ENCODE data around the gene THBS2. TPM values are rescaled to one million over a fixed set of nuclear protein-coding genes. Genes with fewer than 3 reads are reported as not detected.

The THBS2 gene
- total RNA-seq, 8 experiments from 2014 or later: 0.59 to 42.2 (median 2.6) TPM

GRCh38 chr6:169175360-169175887 lies 78.2 kb downstream of the THBS2 start:
- H3K4me3 ChIP-seq: no peak overlapping the region
- ATAC-seq (replicated peaks in 6 of 8): no peak
- H3K27ac ChIP-seq: no peak overlapping the region
- H3K4me1 ChIP-seq (replicated peaks in 1 of 2): no peaks in the 10 kb centered on the region
- in situ Hi-C loops (cut with MboI; ENCODE audit: low pct_unique_long_range_greater_than_20kb in 2 of 9, low sequenced_read_pairs in 9 of 9, unreplicated experiment in 9 of 9): no loop called here
- WGBS, 10 experiments: 50 to 94% (median 83%) methylated on average over 2 to 15 of the region's 15 CpGs

GRCh38 chr6:169174516-169175359 lies 78.9 kb downstream of the THBS2 start:
- no peaks in the 10 kb centered on the region for H3K4me1 ChIP-seq (replicated peaks in 1 of 2)
- no peak overlapping the region for H3K27ac ChIP-seq
- no peak overlapping the region for H3K4me3 ChIP-seq
- ATAC-seq (replicated peaks in 6 of 8): no peak
- in situ Hi-C loops (cut with MboI; ENCODE audit: low pct_unique_long_range_greater_than_20kb in 2 of 9, low sequenced_read_pairs in 9 of 9, unreplicated experiment in 9 of 9): no loop called here
- WGBS, 10 experiments: 41 to 100% (median 84%) methylated on average over 1 to 6 of the region's 28 CpGs; no CpG with 5 or more reads in 3 of the 10 experiments

GRCh38 chr6:169173532-169174268 lies 79.9 kb downstream of the THBS2 start:
- Histone ChIP-seq H3K27ac (no peak overlapping the region), H3K4me1 (replicated peaks in 1 of 2) (no peaks in the 10 kb centered on the region), H3K4me3 (no peak overlapping the region)
- no peak for ATAC-seq (replicated peaks in 6 of 8)
- 38 to 100% (median 95%) methylated on average over 1 to 20 of the region's 25 CpGs; no CpG with 5 or more reads in 2 of the 10 experiments for WGBS, 10 experiments
- in situ Hi-C loops (cut with MboI; ENCODE audit: low pct_unique_long_range_greater_than_20kb in 2 of 9, low sequenced_read_pairs in 9 of 9, unreplicated experiment in 9 of 9): no loop called here

GRCh38 chr6:169172946-169173345 lies 80.7 kb downstream of the THBS2 start:
- no peak for ATAC-seq (replicated peaks in 6 of 8)
- WGBS, 10 experiments: 59 to 100% (median 82%) methylated on average over 1 to 9 of the region's 9 CpGs; no CpG with 5 or more reads in 3 of the 10 experiments
- in situ Hi-C loops (cut with MboI; ENCODE audit: low pct_unique_long_range_greater_than_20kb in 2 of 9, low sequenced_read_pairs in 9 of 9, unreplicated experiment in 9 of 9): no loop called here
- Histone ChIP-seq H3K4me3 (no peak overlapping the region), H3K4me1 (replicated peaks in 1 of 2) (no peaks in the 10 kb centered on the region), H3K27ac (no peak overlapping the region)

- in situ Hi-C loops (cut with MboI; ENCODE audit: low pct_unique_long_range_greater_than_20kb in 2 of 9, low sequenced_read_pairs in 9 of 9, unreplicated experiment in 9 of 9): no loop called here
- ATAC-seq (replicated peaks in 6 of 8): peak in 2 of 8 experiments; percentile 63 to 96
- Histone ChIP-seq H3K4me3 (no peak overlapping the region), H3K27ac (no peak overlapping the region), H3K4me1 (replicated peaks in 1 of 2) (no peaks in the 10 kb centered on the region)
- 0 to 100% (median 81%) methylated on average over 1 to 11 of the region's 12 CpGs; no CpG with 5 or more reads in 2 of the 10 experiments for WGBS, 10 experiments
Observed at GRCh38 chr6:169172456-169172855, 81.2 kb downstream of the THBS2 start.

GRCh38 chr6:169171951-169172350 lies 81.7 kb downstream of the THBS2 start:
- Histone ChIP-seq H3K27ac (no peak overlapping the region), H3K4me1 (replicated peaks in 1 of 2) (no peaks in the 10 kb centered on the region), H3K4me3 (no peak overlapping the region)
- peak in 1 of 8 experiments; percentile 28 for ATAC-seq (replicated peaks in 6 of 8)
- in situ Hi-C loops (cut with MboI; ENCODE audit: low pct_unique_long_range_greater_than_20kb in 2 of 9, low sequenced_read_pairs in 9 of 9, unreplicated experiment in 9 of 9): no loop called here
- WGBS, 10 experiments: 17 to 100% (median 87%) methylated on average over 1 to 8 of the region's 8 CpGs; no CpG with 5 or more reads in 4 of the 10 experiments

- H3K4me1 ChIP-seq (replicated peaks in 1 of 2): no peaks in the 10 kb centered on the region
- WGBS, 10 experiments: 70 to 100% (median 92%) methylated on average over 3 to 16 of the region's 16 CpGs; no CpG with 5 or more reads in 2 of the 10 experiments
- no peak for ATAC-seq (replicated peaks in 6 of 8)
Observed at GRCh38 chr6:169171016-169171415, 82.6 kb downstream of the THBS2 start.

GRCh38 chr6:169170583-169170955 lies 83.1 kb downstream of the THBS2 start:
- Histone ChIP-seq H3K4me1 (replicated peaks in 1 of 2) (no peaks in the 10 kb centered on the region), H3K4me3 (no peak overlapping the region), H3K27ac (no peak overlapping the region)
- WGBS, 10 experiments: 60 to 100% (median 93%) methylated on average over 1 to 11 of the region's 11 CpGs; no CpG with 5 or more reads in 2 of the 10 experiments
- in situ Hi-C loops (cut with MboI; ENCODE audit: low pct_unique_long_range_greater_than_20kb in 2 of 9, low sequenced_read_pairs in 9 of 9, unreplicated experiment in 9 of 9): no loop called here
- ATAC-seq (replicated peaks in 6 of 8): no peak

More at GRCh38 chr6:169171016-169171415, 82.6 kb downstream of the THBS2 start:
- H3K27ac ChIP-seq: no peak overlapping the region
- H3K4me3 ChIP-seq: no peak overlapping the region
- in situ Hi-C loops (cut with MboI; ENCODE audit: low pct_unique_long_range_greater_than_20kb in 2 of 9, low sequenced_read_pairs in 9 of 9, unreplicated experiment in 9 of 9): no loop called here

GRCh38 chr6:169169941-169170582 lies 83.6 kb downstream of the THBS2 start:
- ATAC-seq (replicated peaks in 6 of 8): no peak

GRCh38 chr6:169169375-169169774 lies 84.3 kb downstream of the THBS2 start:
- in situ Hi-C loops (cut with MboI; ENCODE audit: low pct_unique_long_range_greater_than_20kb in 2 of 9, low sequenced_read_pairs in 9 of 9, unreplicated experiment in 9 of 9): no loop called here
- Histone ChIP-seq H3K4me3 (no peak overlapping the region), H3K27ac (no peak overlapping the region), H3K4me1 (replicated peaks in 1 of 2) (no peaks in the 10 kb centered on the region)
- WGBS, 10 experiments: 18 to 96% (median 87%) methylated on average over 2 to 10 of the region's 17 CpGs; no CpG with 5 or more reads in 3 of the 10 experiments
- peak in 2 of 8 experiments; percentile 58 to 84 for ATAC-seq (replicated peaks in 6 of 8)

More at GRCh38 chr6:169169941-169170582, 83.6 kb downstream of the THBS2 start:
- in situ Hi-C loops (cut with MboI; ENCODE audit: low pct_unique_long_range_greater_than_20kb in 2 of 9, low sequenced_read_pairs in 9 of 9, unreplicated experiment in 9 of 9): no loop called here
- Histone ChIP-seq H3K4me3 (no peak overlapping the region), H3K4me1 (replicated peaks in 1 of 2) (no peaks in the 10 kb centered on the region), H3K27ac (no peak overlapping the region)
- 94 to 100% (median 100%) methylated on average over 1 to 8 of the region's 16 CpGs; no CpG with 5 or more reads in 5 of the 10 experiments for WGBS, 10 experiments

- WGBS, 10 experiments: 47 to 100% (median 84%) methylated on average over 1 to 13 of the region's 16 CpGs; no CpG with 5 or more reads in 1 of the 10 experiments
- no peak overlapping the region for H3K27ac ChIP-seq
- peak in 1 of 8 experiments; percentile 87 for ATAC-seq (replicated peaks in 6 of 8)
- no peaks in the 10 kb centered on the region for H3K4me1 ChIP-seq (replicated peaks in 1 of 2)
- in situ Hi-C loops (cut with MboI; ENCODE audit: low pct_unique_long_range_greater_than_20kb in 2 of 9, low sequenced_read_pairs in 9 of 9, unreplicated experiment in 9 of 9): no loop called here
- H3K4me3 ChIP-seq: no peak overlapping the region
Observed at GRCh38 chr6:169168706-169169105, 84.9 kb downstream of the THBS2 start.

GRCh38 chr6:169168302-169168630 lies 85.4 kb downstream of the THBS2 start:
- Histone ChIP-seq H3K27ac (no peak overlapping the region), H3K4me1 (replicated peaks in 1 of 2) (no peaks in the 10 kb centered on the region), H3K4me3 (no peak overlapping the region)
- in situ Hi-C loops (cut with MboI; ENCODE audit: low pct_unique_long_range_greater_than_20kb in 2 of 9, low sequenced_read_pairs in 9 of 9, unreplicated experiment in 9 of 9): no loop called here
- ATAC-seq (replicated peaks in 6 of 8): no peak
- WGBS, 10 experiments: 87 to 100% (median 98%) methylated on average over 2 to 15 of the region's 15 CpGs; no CpG with 5 or more reads in 1 of the 10 experiments

Measured in motor neuron (in vitro differentiated cells).